Measurements from ENCODE around the gene CEL. TPM values are rescaled to one million over a fixed set of nuclear protein-coding genes. Genes with fewer than 3 reads are reported as not detected.
"Not testable (repeated sequence)": the region's sequence is repeated elsewhere in the genome, so short reads cannot be mapped to it uniquely, and the experiment has no call there.

The CEL gene
- total RNA-seq, 2 experiments from 2014 or later, result 1.2 to 1.8 TPM

DNA sequence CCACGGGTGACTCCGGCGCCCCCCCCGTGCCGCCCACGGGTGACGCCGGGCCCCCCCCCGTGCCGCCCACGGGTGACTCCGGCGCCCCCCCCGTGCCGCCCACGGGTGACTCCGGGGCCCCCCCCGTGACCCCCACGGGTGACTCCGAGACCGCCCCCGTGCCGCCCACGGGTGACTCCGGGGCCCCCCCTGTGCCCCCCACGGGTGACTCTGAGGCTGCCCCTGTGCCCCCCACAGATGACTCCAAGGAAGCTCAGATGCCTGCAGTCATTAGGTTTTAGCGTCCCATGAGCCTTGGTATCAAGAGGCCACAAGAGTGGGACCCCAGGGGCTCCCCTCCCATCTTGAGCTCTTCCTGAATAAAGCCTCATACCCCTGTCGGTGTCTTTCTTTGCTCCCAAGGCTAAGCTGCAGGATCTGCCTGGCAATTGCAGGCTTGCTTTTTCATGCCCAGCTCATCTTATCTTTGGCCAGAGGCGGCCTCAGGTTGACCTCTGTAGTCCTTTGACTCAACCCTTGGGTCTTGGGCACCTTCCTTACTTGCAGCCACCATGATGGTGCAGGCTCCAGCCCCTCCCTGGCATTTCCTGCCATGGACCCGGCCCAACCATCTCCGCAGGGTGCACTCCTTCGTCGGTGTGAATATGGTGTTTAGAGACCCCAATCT, 9.8 kb downstream of the CEL start:
- POLR2A ChIA-PET, result interaction anchor here (0.6 to 0.7 kb wide), 2 partner anchors 22 to 141 kb away, joined by 3 read pairs; no protein-coding TSS in a partner anchor

DNA sequence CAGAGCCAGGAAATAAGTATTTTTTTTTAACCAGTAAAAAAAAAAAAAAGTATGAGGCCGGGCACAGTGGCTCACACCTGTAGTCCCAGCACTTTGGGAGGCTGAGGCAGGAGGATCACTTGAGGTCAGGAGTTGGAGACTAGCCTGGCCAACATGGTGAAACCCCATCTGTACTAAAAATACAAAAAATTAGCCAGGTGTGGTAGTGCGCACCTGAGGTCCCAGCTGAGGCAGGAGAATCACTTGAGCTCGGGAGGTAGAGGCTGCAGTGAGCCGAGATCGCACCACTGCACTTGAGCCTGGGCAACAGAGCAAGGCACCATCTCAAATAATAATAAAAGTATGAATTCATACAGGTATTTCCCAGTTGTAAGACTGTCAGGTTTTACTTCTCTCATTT, 10.4 kb downstream of the CEL start:
- POLR2A ChIA-PET, result interaction anchor here (0.7 kb wide), 1 partner anchor 141 kb away, joined by 3 read pairs; no protein-coding TSS in a partner anchor
- DNase-seq (ENCODE audit: low spot score); H3K4me1 ChIP-seq (ENCODE audit: insufficient read depth, low read length, poor library complexity, severe bottlenecking); H3K9me3 ChIP-seq (ENCODE audit: low read length); H4K20me1 ChIP-seq (ENCODE audit: insufficient read depth, low read length); H3K4me3 ChIP-seq (ENCODE audit: low read depth, low read length, poor library complexity, severe bottlenecking); H3K9me2 ChIP-seq (ENCODE audit: insufficient read depth, low read length); H3K36me3 ChIP-seq (ENCODE audit: insufficient read depth, low read length); H3K4me2 ChIP-seq (ENCODE audit: low read length); H3K27ac ChIP-seq (ENCODE audit: low read depth, low read length, poor library complexity, severe bottlenecking); CTCF ChIA-PET (ENCODE audit: unreplicated experiment); H2AFZ ChIP-seq (ENCODE audit: low read length); intact Hi-C loops (cut with micrococcal nuclease; ENCODE audit: unreplicated experiment); H3K79me2 ChIP-seq (ENCODE audit: insufficient read depth, low read depth, low read length); BruUV-seq (replicated peaks): not testable (repeated sequence)

More for the DNA sequence above, 9.8 kb downstream of the CEL start:
- no peaks in the 10 kb centered on the region for H4K20me1 ChIP-seq (ENCODE audit: insufficient read depth, low read length)
- no peak for TF ChIP-seq EZH2phosphoT487 (IDR thresholded peaks at IDR 0.05; ENCODE audit: borderline replicate concordance, low read depth, low read length)
- TF ChIP-seq, protein P1, sequence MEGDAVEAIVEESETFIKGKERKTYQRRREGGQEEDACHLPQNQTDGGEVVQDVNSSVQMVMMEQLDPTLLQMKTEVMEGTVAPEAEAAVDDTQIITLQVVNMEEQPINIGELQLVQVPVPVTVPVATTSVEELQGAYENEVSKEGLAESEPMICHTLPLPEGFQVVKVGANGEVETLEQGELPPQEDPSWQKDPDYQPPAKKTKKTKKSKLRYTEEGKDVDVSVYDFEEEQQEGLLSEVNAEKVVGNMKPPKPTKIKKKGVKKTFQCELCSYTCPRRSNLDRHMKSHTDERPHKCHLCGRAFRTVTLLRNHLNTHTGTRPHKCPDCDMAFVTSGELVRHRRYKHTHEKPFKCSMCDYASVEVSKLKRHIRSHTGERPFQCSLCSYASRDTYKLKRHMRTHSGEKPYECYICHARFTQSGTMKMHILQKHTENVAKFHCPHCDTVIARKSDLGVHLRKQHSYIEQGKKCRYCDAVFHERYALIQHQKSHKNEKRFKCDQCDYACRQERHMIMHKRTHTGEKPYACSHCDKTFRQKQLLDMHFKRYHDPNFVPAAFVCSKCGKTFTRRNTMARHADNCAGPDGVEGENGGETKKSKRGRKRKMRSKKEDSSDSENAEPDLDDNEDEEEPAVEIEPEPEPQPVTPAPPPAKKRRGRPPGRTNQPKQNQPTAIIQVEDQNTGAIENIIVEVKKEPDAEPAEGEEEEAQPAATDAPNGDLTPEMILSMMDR (conservative IDR thresholded peaks at IDR 0.05; ENCODE audit: low read length), result no peak
- no peaks in the 10 kb centered on the region for H3K9me3 ChIP-seq (ENCODE audit: low read length)
- no TSS peak for BruUV-seq (replicated peaks)
- H3K79me2 ChIP-seq (ENCODE audit: insufficient read depth, low read depth, low read length), result no peaks in the 10 kb centered on the region
- H3K4me3 ChIP-seq (ENCODE audit: low read depth, low read length, poor library complexity, severe bottlenecking), result no peak overlapping the region
- H3K4me2 ChIP-seq (ENCODE audit: low read length), result no peak overlapping the region
- CTCF ChIA-PET (ENCODE audit: unreplicated experiment), result no interaction called here
- intact Hi-C loops (cut with micrococcal nuclease; ENCODE audit: unreplicated experiment), result no loop called here
- no peak overlapping the region for H2AFZ ChIP-seq (ENCODE audit: low read length)
- no peaks in the 10 kb centered on the region for H3K4me1 ChIP-seq (ENCODE audit: insufficient read depth, low read length, poor library complexity, severe bottlenecking)
- no peaks in the 10 kb centered on the region for H3K36me3 ChIP-seq (ENCODE audit: insufficient read depth, low read length)
- H3K27ac ChIP-seq (ENCODE audit: low read depth, low read length, poor library complexity, severe bottlenecking), result no peak overlapping the region
- H3K9me2 ChIP-seq (ENCODE audit: insufficient read depth, low read length), result no peaks in the 10 kb centered on the region
- no peak for DNase-seq (ENCODE audit: low spot score)

DNA sequence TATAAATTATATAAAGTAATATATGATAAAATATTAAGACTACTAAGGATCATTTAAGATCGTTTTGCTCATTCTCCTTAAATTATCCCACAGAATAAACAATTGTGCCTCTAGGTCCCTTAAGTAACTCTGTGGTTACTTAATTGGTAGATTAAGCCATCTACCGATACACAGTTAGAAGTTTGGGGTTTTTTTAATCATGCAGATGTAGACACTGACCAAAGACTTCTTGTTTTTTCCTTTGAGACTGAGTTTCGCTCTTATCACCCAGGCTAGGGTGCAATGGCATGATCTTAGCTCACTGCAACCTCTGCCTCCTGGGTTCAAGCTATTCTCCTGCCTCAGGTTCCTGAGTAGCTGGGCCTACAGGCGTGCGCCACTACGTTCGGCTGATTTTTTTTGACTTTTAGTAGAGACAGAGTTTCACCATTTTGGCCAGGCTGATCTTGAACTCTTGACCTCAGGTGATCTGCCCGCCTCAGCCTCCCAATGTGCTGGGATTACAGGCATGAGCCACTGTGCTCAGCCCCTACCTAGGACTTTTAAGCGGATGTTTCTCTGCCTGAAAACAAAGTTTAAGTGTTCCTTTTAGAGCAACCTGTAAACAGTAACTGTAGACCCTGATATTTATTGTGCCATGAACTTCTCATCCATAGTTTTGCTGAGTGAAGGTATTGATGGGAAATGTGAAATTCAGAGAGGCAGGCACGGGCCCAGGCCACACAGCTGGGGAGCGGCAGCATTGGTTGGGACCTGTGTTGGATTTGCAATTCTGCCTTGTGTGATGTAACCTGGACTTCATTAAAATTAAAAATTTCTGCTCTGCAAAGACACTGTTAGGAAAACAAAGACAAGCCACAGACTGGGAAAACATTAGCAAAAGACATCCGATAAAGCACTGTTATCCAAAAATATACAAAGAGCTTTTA, 11.6 kb downstream of the CEL start:
- BruUV-seq (replicated peaks), result no TSS peak
- intact Hi-C loops (cut with micrococcal nuclease; ENCODE audit: unreplicated experiment), result no loop called here
- TF ChIP-seq, protein P1 (conservative IDR thresholded peaks at IDR 0.05; ENCODE audit: low read length), result no peak
- TF ChIP-seq EZH2phosphoT487 (IDR thresholded peaks at IDR 0.05; ENCODE audit: borderline replicate concordance, low read depth, low read length), result no peak
- Histone ChIP-seq H3K9me3 (ENCODE audit: low read length) (no peaks in the 10 kb centered on the region), H3K4me1 (ENCODE audit: insufficient read depth, low read length, poor library complexity, severe bottlenecking) (no peaks in the 10 kb centered on the region), H2AFZ (ENCODE audit: low read length) (no peak overlapping the region), H3K36me3 (ENCODE audit: insufficient read depth, low read length) (no peaks in the 10 kb centered on the region), H3K4me2 (ENCODE audit: low read length) (no peak overlapping the region), H4K20me1 (ENCODE audit: insufficient read depth, low read length) (no peaks in the 10 kb centered on the region), H3K27ac (ENCODE audit: low read depth, low read length, poor library complexity, severe bottlenecking) (no peak overlapping the region), H3K79me2 (ENCODE audit: insufficient read depth, low read depth, low read length) (no peaks in the 10 kb centered on the region), H3K4me3 (ENCODE audit: low read depth, low read length, poor library complexity, severe bottlenecking) (no peak overlapping the region), H3K9me2 (ENCODE audit: insufficient read depth, low read length) (no peaks in the 10 kb centered on the region)
- DNase-seq (ENCODE audit: low spot score), result no peak
- CTCF ChIA-PET (ENCODE audit: unreplicated experiment), result no interaction called here
- POLR2A ChIA-PET, result interaction anchor here (2.0 kb wide), 1 partner anchor 13 kb away, joined by 7 read pairs; no protein-coding TSS in a partner anchor
